Measurements from ENCODE around the gene NUP107.

The NUP107 gene

GRCh38 chr12:68776976-68777610, 90.3 kb downstream of the NUP107 start:
- DNase-seq, result no peak

GRCh38 chr12:68779280-68779679, 92.5 kb downstream of the NUP107 start:
- DNase-seq, result no peak

GRCh38 chr12:68780731-68781130, 94.0 kb downstream of the NUP107 start:
- DNase-seq, result no peak

- no peak for DNase-seq
These were observed 95.0 kb downstream of the NUP107 start for GRCh38 chr12:68781728-68782127.

- no peak for DNase-seq
These were observed 97.2 kb downstream of the NUP107 start for GRCh38 chr12:68784015-68784414.

- no peak for DNase-seq
These were observed 98.6 kb downstream of the NUP107 start for GRCh38 chr12:68785358-68785757.

DNA sequence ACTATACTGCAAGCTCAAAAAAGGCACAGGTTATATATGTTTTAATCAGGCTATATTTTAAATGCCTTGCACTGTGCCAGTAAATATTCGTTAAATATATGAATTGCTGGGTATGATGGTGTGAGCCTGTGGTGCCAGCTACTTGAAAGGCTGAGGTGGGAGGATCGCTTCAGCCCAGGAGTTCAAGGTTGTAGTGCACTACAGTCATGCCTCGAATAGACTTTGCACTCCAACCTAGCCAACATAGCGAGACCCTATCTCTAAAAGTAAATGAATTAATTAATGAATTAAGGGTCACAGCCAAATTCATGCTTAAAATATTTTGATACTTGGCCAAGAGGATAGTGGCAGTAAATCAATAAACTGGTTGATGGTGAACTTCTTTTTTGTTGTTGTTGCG, 99.0 kb downstream of the NUP107 start:
- no peak for DNase-seq

- no peak for DNase-seq
These were observed 100.2 kb downstream of the NUP107 start for GRCh38 chr12:68786929-68787328.

- DNase-seq, result no peak
These were observed 101.9 kb downstream of the NUP107 start for GRCh38 chr12:68788554-68789143.

DNA sequence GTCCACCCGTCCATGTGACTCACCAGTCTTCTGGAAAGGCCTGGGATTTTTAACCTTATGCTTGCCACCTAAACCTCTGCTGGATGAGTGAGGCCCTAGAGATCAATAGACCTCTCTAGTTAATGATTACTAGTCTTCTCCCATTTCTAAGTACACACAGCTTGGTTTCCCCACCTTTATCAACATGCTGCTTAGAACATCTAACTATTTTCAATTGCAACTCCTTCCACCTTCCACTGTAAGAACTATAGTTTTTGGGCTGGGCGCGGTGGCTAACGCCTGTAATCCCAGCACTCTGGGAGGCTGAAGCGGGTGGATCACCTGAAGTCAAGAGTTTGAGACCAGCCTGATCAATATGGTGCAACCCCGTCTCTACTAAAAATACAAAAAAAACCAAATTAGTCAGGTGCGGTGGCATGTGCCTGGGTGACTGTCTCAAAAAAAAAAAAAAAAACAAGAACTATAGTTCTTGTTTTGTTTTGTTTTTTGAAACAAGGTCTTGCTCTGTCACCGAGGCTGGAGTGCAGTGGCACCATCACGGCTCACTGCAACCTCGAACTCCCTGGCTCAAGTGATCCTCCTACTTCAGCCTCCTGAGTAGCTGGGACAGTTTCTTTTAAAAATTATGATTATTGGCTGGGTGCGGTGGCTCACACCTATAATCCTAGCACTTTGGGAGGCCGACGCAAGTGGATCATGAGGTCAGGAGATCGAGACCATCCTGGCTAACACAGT, 102.5 kb downstream of the NUP107 start:
- no peak for DNase-seq

GRCh38 chr12:68790081-68790951, 103.5 kb downstream of the NUP107 start:
- DNase-seq, result no peak

DNA sequence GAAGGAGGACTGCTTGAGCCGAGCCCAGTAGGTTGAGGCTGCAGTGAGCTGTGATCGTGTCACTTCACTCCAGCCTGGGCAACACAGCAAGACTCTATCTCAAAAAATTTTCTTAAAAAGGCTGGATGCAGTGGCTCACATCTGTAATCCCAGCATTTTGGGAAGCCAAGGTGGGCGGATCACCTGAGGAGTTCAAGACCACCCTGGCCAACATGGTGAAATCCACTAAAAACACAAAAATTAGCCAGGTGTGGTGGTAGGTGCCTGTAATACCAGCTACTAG, 104.1 kb downstream of the NUP107 start:
- no peak for DNase-seq

DNA sequence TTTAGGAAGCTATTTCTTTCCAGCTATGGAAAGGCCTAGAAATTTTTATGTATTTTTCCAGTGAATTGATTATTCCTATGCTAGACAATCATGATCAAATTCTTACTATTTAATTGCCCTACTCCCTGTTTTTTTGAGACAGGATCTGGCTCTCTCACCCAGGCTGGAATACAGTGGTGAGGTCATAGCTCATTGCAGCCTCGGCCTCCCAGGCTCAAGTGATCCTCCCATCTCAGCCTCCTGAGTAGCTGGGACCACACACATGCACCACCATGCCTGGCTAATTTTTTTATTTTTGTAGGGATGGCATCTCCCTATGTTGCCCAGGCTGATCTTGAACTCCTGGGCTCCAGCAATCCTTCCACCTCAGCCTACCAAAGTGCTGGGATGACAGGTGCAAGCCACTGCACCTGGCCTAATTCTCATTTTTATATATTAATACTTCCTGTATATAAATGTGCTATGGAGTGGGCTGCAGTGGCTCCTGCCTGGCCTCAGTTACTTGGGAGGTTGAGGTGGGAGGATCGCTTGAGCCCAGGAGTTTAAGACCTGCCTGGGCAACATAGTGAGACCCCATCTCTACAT, 105.2 kb downstream of the NUP107 start:
- DNase-seq, result no peak

DNA sequence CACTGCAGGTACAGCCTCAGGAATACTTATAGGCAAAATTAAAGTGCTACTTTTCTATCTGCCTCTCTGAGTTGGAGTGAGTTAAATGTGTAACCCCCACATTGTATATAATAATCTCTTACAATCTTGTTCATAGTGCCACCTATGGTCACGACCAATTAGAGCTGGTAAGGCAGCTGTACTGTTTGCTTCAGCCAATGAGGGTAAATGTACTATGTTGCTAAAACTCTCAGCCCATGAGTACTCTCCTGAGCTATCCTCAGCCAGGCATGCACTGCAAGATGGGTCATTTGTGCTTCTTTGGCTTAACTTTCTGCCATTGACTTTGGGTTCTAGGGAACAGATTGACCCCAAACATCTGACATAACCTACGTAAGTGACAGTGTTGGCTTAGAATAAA, 106.2 kb downstream of the NUP107 start:
- DNase-seq, result no peak

DNA sequence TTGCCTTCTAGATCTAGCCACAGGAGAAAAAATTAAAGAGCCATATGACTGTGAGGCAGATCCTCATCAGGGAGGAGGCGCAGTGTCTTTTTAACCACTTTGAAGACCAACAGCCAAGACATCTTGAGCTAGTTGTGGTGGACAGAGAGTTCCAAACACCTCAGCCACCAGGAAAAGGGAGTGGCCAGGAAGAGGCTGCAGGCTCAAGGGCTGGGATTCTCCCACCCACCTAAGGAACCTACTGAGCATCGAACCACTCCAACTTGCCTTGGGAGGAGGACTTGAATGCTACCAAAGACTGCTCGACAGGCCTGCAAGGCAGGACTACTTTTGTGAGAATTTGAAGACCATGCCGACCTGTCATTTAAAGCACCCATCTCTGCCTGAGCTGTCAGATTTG, 106.7 kb downstream of the NUP107 start:
- DNase-seq, result no peak

GRCh38 chr12:68793975-68794652, 107.3 kb downstream of the NUP107 start:
- DNase-seq, result no peak

DNA sequence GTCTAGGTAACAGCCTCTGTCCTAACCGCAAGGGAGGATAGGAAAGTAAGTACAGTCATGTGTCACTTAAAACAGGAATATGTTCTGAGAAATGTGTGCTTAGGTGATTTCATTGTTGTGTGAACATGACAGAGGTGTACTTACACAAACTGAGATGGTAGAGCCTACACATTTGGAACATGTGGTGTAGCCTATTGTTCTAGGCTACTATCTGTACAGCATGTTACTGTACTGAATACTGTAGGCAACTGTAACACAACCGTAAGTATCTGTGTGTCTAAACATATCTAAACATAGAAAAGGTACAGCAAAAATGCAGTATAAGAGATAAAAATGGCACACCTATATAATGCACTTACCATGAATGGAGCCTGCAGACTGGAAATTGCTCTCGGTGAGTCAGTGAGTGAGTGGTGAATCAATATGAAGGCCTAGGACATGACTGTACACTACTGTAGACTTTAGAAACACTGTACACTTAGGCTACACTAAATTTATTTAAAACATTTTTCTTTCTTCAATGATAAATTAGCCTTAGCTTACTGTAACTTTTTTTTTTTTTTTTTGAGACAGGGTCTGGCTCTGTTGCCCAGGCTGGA, 108.0 kb downstream of the NUP107 start:
- no peak for DNase-seq
